GM23338 (cell line): Measurements from ENCODE around the gene GK. TPM values are rescaled to one million over a fixed set of nuclear protein-coding genes. Genes with fewer than 3 reads are reported as not detected.

Experiments
- CREB1 ChIP-seq: fragments of 250-450 bp; sonication (Bioruptor Pico); IDR thresholded peaks from 2 replicates; pipeline ENCODE4 v1.5.0; 2020; ENCODE audit warnings: low read depth, mild to moderate bottlenecking, moderate library complexity
- EZH2 ChIP-seq: fragments of 200-600 bp; sonication (generic); IDR thresholded peaks from one replicate; pipeline ENCODE4 v1.8.0; 2017; ENCODE audit warnings: antibody characterized with exemption, mild to moderate bottlenecking, low read depth; ENCODE audit not compliant: unreplicated experiment
- EZH2phosphoT487 ChIP-seq: fragments of 200-600 bp; sonication (generic); IDR thresholded peaks from one replicate; pipeline ENCODE4 v1.8.1; 2018; ENCODE audit warnings: antibody characterized with exemption; ENCODE audit not compliant: unreplicated experiment
- JUNB ChIP-seq: IDR thresholded peaks from one replicate; pipeline ENCODE4 v1.6.1; 2016; ENCODE audit warnings: antibody characterized with exemption; ENCODE audit not compliant: unreplicated experiment
- NANOG ChIP-seq: IDR thresholded peaks from 2 replicates; pipeline ENCODE4 v1.6.1; 2016; ENCODE audit warnings: antibody characterized with exemption, borderline replicate concordance
- POLR2AphosphoS5 ChIP-seq: IDR thresholded peaks from 2 replicates; pipeline ENCODE4 v1.6.1; 2016; ENCODE audit warnings: antibody characterized with exemption, low read depth
- STAT1 ChIP-seq: IDR thresholded peaks from one replicate; pipeline ENCODE4 v1.6.1; 2016; ENCODE audit warnings: antibody characterized with exemption; ENCODE audit not compliant: unreplicated experiment
- ZNF114 ChIP-seq: fragments of 250-450 bp; sonication (Bioruptor Pico); IDR thresholded peaks from 2 replicates; pipeline ENCODE4 v1.5.0; 2020; ENCODE audit warnings: mild to moderate bottlenecking, moderate library complexity
- ZNF331 ChIP-seq: fragments of 250-450 bp; sonication (Bioruptor Pico); IDR thresholded peaks from 2 replicates; pipeline ENCODE4 v1.5.0; 2020; ENCODE audit warnings: low read depth, mild to moderate bottlenecking, moderate library complexity
- ZNF462 ChIP-seq: fragments of 250-450 bp; sonication (Bioruptor Pico); IDR thresholded peaks from 2 replicates; pipeline ENCODE4 v1.5.0; 2020; ENCODE audit warnings: mild to moderate bottlenecking, moderate library complexity
- polyA plus RNA-seq: library from polyadenylated mRNA; unstranded; fragments of >200 nt; fragmentation: Nextera tagmentation; extraction: Ambion mirVana; gene quantifications from 2 replicates; pipeline ENCODE4 v1.2.1, GENCODE V29; 2016
- total RNA-seq: library from RNA; depleted of rRNA; stranded (reverse); fragments of >200 nt; shearing (Covaris generic); gene quantifications from 2 replicates; pipeline ENCODE4 v1.2.3, GENCODE V29; 2014
- TF ChIP-seq, protein P1 (sequence below): IDR thresholded peaks from one replicate; pipeline ENCODE4 v1.6.1; 2018; ENCODE audit warnings: antibody characterized with exemption; ENCODE audit not compliant: unreplicated experiment
- TF ChIP-seq, protein P2 (sequence below): IDR thresholded peaks from 2 replicates; pipeline ENCODE4 v1.6.1; 2016; ENCODE audit warnings: antibody characterized with exemption

Gene GK
- total and polyA plus RNA-seq, 2 experiments from 2014 or later: 8.4 to 10.8 TPM

- TF ChIP-seq ZNF462 (CRISPR knock-in tag) (no peak), STAT1 (no peak), ZNF114 (CRISPR knock-in tag) (no peak), CREB1 (CRISPR knock-in tag) (no peak), POLR2AphosphoS5 (no peak), ZNF331 (CRISPR knock-in tag) (no peak), EZH2 (no peak), NANOG (no peak), JUNB (no peak), EZH2phosphoT487 (no peak)
- TF ChIP-seq, protein P1, sequence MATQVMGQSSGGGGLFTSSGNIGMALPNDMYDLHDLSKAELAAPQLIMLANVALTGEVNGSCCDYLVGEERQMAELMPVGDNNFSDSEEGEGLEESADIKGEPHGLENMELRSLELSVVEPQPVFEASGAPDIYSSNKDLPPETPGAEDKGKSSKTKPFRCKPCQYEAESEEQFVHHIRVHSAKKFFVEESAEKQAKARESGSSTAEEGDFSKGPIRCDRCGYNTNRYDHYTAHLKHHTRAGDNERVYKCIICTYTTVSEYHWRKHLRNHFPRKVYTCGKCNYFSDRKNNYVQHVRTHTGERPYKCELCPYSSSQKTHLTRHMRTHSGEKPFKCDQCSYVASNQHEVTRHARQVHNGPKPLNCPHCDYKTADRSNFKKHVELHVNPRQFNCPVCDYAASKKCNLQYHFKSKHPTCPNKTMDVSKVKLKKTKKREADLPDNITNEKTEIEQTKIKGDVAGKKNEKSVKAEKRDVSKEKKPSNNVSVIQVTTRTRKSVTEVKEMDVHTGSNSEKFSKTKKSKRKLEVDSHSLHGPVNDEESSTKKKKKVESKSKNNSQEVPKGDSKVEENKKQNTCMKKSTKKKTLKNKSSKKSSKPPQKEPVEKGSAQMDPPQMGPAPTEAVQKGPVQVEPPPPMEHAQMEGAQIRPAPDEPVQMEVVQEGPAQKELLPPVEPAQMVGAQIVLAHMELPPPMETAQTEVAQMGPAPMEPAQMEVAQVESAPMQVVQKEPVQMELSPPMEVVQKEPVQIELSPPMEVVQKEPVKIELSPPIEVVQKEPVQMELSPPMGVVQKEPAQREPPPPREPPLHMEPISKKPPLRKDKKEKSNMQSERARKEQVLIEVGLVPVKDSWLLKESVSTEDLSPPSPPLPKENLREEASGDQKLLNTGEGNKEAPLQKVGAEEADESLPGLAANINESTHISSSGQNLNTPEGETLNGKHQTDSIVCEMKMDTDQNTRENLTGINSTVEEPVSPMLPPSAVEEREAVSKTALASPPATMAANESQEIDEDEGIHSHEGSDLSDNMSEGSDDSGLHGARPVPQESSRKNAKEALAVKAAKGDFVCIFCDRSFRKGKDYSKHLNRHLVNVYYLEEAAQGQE: no peak
- TF ChIP-seq, protein P2, sequence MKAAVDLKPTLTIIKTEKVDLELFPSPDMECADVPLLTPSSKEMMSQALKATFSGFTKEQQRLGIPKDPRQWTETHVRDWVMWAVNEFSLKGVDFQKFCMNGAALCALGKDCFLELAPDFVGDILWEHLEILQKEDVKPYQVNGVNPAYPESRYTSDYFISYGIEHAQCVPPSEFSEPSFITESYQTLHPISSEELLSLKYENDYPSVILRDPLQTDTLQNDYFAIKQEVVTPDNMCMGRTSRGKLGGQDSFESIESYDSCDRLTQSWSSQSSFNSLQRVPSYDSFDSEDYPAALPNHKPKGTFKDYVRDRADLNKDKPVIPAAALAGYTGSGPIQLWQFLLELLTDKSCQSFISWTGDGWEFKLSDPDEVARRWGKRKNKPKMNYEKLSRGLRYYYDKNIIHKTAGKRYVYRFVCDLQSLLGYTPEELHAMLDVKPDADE: no peak
Observed at GRCh38 chrX:30679369-30679768, 26.1 kb downstream of the GK start (continued).
